Measurements from ENCODE around the gene KCNQ5. TPM values are rescaled to one million over a fixed set of nuclear protein-coding genes. Genes with fewer than 3 reads are reported as not detected.

The KCNQ5 gene
- total and polyA plus RNA-seq, 9 donors: 0.28 to 0.86 (median 0.57) TPM

- no peak overlapping the region for H3K27ac ChIP-seq (ENCODE audit: low read length)
- no peaks in the 10 kb centered on the region for H3K27me3 ChIP-seq (ENCODE audit: control insufficient read depth, insufficient read depth, low read length)
- DNase-seq: no peak
- H3K4me3 ChIP-seq (ENCODE audit: low read length): no peak overlapping the region
- 100% methylated on average over 3 of the region's 6 CpGs for WGBS (ENCODE audit: insufficient coverage)
- H3K36me3 ChIP-seq (ENCODE audit: control insufficient read depth, insufficient read depth, low read length): no peaks in the 10 kb centered on the region
- no peaks in the 10 kb centered on the region for H3K9me3 ChIP-seq (replicated peaks; ENCODE audit: control insufficient read depth, low read depth, low read length)
- no peaks in the 10 kb centered on the region for H3K4me1 ChIP-seq (ENCODE audit: control insufficient read depth, insufficient read depth, low read length)
These were observed 328.4 kb downstream of the KCNQ5 start for GRCh38 chr6:72950114-72950860.

- no CpG with 5 or more reads among the region's 2 CpGs for WGBS (ENCODE audit: insufficient coverage)
- Histone ChIP-seq H3K36me3 (ENCODE audit: control insufficient read depth, insufficient read depth, low read length) (no peaks in the 10 kb centered on the region), H3K4me1 (ENCODE audit: control insufficient read depth, insufficient read depth, low read length) (no peaks in the 10 kb centered on the region), H3K27ac (ENCODE audit: low read length) (no peak overlapping the region), H3K27me3 (ENCODE audit: control insufficient read depth, insufficient read depth, low read length) (no peaks in the 10 kb centered on the region), H3K4me3 (ENCODE audit: low read length) (no peak overlapping the region), H3K9me3 (replicated peaks; ENCODE audit: control insufficient read depth, low read depth, low read length) (no peaks in the 10 kb centered on the region)
- no peak for DNase-seq
These were observed 331.2 kb downstream of the KCNQ5 start for GRCh38 chr6:72952808-72953630.

DNA sequence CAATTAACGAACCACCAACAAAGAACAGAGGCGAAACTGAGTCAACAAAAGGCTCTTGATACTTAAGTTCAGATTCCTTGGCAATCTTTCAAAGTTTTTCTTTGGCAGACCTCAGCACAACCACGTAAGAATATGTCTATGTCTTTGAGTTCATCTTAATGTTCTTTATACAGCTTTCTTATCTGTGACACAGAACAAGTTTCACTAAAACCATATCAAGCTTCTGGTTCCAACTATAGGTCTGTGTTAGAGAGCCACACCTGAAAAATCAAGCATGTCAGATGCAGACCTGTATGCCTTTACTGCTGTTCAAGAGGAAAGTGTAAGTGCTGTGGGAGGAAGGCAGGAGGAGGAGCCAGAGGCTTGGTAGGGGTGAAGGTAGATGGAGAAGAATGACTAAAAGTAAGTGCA, 332.1 kb downstream of the KCNQ5 start:
- Histone ChIP-seq H3K27me3 (ENCODE audit: control insufficient read depth, insufficient read depth, low read length) (no peaks in the 10 kb centered on the region), H3K36me3 (ENCODE audit: control insufficient read depth, insufficient read depth, low read length) (no peaks in the 10 kb centered on the region), H3K27ac (ENCODE audit: low read length) (no peak overlapping the region), H3K9me3 (replicated peaks; ENCODE audit: control insufficient read depth, low read depth, low read length) (no peaks in the 10 kb centered on the region), H3K4me3 (ENCODE audit: low read length) (no peak overlapping the region), H3K4me1 (ENCODE audit: control insufficient read depth, insufficient read depth, low read length) (no peaks in the 10 kb centered on the region)
- WGBS (ENCODE audit: insufficient coverage): no CpG with 5 or more reads among the region's 3 CpGs
- peak; percentile 21 for DNase-seq

GRCh38 chr6:72954716-72955115, 332.9 kb downstream of the KCNQ5 start:
- no CpG with 5 or more reads among the region's 4 CpGs for WGBS (ENCODE audit: insufficient coverage)
- Histone ChIP-seq H3K27ac (ENCODE audit: low read length) (no peak overlapping the region), H3K27me3 (ENCODE audit: control insufficient read depth, insufficient read depth, low read length) (no peaks in the 10 kb centered on the region), H3K36me3 (ENCODE audit: control insufficient read depth, insufficient read depth, low read length) (no peaks in the 10 kb centered on the region), H3K9me3 (replicated peaks; ENCODE audit: control insufficient read depth, low read depth, low read length) (no peaks in the 10 kb centered on the region), H3K4me1 (ENCODE audit: control insufficient read depth, insufficient read depth, low read length) (no peaks in the 10 kb centered on the region), H3K4me3 (ENCODE audit: low read length) (no peak overlapping the region)
- DNase-seq: peak; percentile 49

DNA sequence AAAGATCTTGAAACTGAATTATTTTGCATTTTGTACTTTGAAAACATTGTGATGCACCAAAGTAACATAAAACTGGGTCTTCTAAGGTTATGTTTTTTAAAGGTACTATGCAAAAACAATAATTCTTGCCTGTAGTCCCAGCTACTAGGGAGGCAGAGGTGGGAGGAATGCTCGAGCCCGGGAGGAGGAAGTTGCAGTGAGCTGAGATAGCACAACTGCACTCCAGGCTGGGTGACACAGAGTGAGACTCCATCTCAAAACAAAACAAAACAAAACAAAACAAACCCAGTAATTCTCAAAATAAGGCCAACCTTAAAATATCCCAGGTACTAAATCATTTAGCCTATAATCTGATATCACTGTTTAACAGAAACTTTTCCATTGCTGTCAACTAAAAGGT, 333.8 kb downstream of the KCNQ5 start:
- Histone ChIP-seq H3K27me3 (ENCODE audit: control insufficient read depth, insufficient read depth, low read length) (no peaks in the 10 kb centered on the region), H3K4me3 (ENCODE audit: low read length) (no peak overlapping the region), H3K4me1 (ENCODE audit: control insufficient read depth, insufficient read depth, low read length) (no peaks in the 10 kb centered on the region), H3K27ac (ENCODE audit: low read length) (no peak overlapping the region), H3K36me3 (ENCODE audit: control insufficient read depth, insufficient read depth, low read length) (no peaks in the 10 kb centered on the region), H3K9me3 (replicated peaks; ENCODE audit: control insufficient read depth, low read depth, low read length) (no peaks in the 10 kb centered on the region)
- no peak for DNase-seq
- no CpG with 5 or more reads among the region's 2 CpGs for WGBS (ENCODE audit: insufficient coverage)

GRCh38 chr6:72956272-72956671, 334.4 kb downstream of the KCNQ5 start:
- no CpG with 5 or more reads among the region's 1 CpG for WGBS (ENCODE audit: insufficient coverage)
- H3K27me3 ChIP-seq (ENCODE audit: control insufficient read depth, insufficient read depth, low read length): no peaks in the 10 kb centered on the region
- no peak overlapping the region for H3K4me3 ChIP-seq (ENCODE audit: low read length)
- H3K36me3 ChIP-seq (ENCODE audit: control insufficient read depth, insufficient read depth, low read length): no peaks in the 10 kb centered on the region
- no peaks in the 10 kb centered on the region for H3K4me1 ChIP-seq (ENCODE audit: control insufficient read depth, insufficient read depth, low read length)
- H3K9me3 ChIP-seq (replicated peaks; ENCODE audit: control insufficient read depth, low read depth, low read length): no peaks in the 10 kb centered on the region
- DNase-seq: no peak
- no peak overlapping the region for H3K27ac ChIP-seq (ENCODE audit: low read length)

DNA sequence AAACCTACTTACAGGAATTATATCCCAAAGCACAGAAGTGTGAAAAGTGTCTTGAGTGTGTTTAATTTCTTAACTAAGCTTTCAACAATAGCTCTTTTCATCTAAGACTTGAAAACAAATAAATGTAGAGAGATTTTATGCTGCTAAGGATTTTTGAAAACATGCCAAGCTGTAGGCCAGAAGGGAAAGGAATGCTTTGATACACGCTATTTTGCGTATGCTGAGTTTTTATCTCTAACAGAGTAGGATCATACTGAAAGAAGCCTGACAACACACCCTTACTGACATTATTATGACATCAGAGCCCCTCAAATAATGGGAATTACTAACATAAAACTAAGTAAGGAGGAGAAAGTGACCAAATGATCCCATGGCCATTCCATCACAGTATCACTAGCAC, 338.0 kb downstream of the KCNQ5 start:
- no peak overlapping the region for H3K4me3 ChIP-seq (ENCODE audit: low read length)
- H3K36me3 ChIP-seq (ENCODE audit: control insufficient read depth, insufficient read depth, low read length): no peaks in the 10 kb centered on the region
- no peak for DNase-seq
- H3K27ac ChIP-seq (ENCODE audit: low read length): no peak overlapping the region
- H3K9me3 ChIP-seq (replicated peaks; ENCODE audit: control insufficient read depth, low read depth, low read length): no peaks in the 10 kb centered on the region
- no peaks in the 10 kb centered on the region for H3K27me3 ChIP-seq (ENCODE audit: control insufficient read depth, insufficient read depth, low read length)
- no peaks in the 10 kb centered on the region for H3K4me1 ChIP-seq (ENCODE audit: control insufficient read depth, insufficient read depth, low read length)
- WGBS (ENCODE audit: insufficient coverage): no CpG with 5 or more reads among the region's 2 CpGs

DNA sequence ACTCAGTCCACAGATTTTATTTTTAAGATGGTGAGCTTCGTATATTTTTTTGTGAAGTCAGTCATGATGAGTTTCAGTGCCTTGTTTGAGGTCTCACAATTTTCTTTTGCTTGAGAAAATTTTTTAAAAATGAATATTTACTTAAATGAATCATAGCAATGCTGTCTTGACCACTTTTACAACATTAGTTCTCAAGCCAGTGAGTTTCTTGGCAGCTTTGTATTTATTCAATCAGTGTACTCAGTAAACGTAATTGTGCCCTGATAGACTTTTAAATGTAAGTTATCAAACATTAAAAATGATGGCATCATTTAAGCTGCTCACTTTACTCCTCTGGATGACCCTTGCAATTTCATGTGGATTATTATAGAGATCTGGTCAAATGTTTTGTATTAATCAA, 342.1 kb downstream of the KCNQ5 start:
- Histone ChIP-seq H3K9me3 (replicated peaks; ENCODE audit: control insufficient read depth, low read depth, low read length) (no peaks in the 10 kb centered on the region), H3K27me3 (ENCODE audit: control insufficient read depth, insufficient read depth, low read length) (no peaks in the 10 kb centered on the region), H3K4me1 (ENCODE audit: control insufficient read depth, insufficient read depth, low read length) (no peaks in the 10 kb centered on the region), H3K27ac (ENCODE audit: low read length) (no peak overlapping the region), H3K4me3 (ENCODE audit: low read length) (no peak overlapping the region), H3K36me3 (ENCODE audit: control insufficient read depth, insufficient read depth, low read length) (no peaks in the 10 kb centered on the region)
- WGBS (ENCODE audit: insufficient coverage): no CpG with 5 or more reads among the region's 2 CpGs
- DNase-seq: no peak

- Histone ChIP-seq H3K4me3 (ENCODE audit: low read length) (no peak overlapping the region), H3K4me1 (ENCODE audit: control insufficient read depth, insufficient read depth, low read length) (no peaks in the 10 kb centered on the region), H3K9me3 (replicated peaks; ENCODE audit: control insufficient read depth, low read depth, low read length) (no peaks in the 10 kb centered on the region), H3K27ac (ENCODE audit: low read length) (no peak overlapping the region), H3K27me3 (ENCODE audit: control insufficient read depth, insufficient read depth, low read length) (no peaks in the 10 kb centered on the region), H3K36me3 (ENCODE audit: control insufficient read depth, insufficient read depth, low read length) (no peaks in the 10 kb centered on the region)
- DNase-seq: no peak
- no CpG with 5 or more reads among the region's 1 CpG for WGBS (ENCODE audit: insufficient coverage)
These were observed 344.9 kb downstream of the KCNQ5 start for GRCh38 chr6:72966628-72967280.

DNA sequence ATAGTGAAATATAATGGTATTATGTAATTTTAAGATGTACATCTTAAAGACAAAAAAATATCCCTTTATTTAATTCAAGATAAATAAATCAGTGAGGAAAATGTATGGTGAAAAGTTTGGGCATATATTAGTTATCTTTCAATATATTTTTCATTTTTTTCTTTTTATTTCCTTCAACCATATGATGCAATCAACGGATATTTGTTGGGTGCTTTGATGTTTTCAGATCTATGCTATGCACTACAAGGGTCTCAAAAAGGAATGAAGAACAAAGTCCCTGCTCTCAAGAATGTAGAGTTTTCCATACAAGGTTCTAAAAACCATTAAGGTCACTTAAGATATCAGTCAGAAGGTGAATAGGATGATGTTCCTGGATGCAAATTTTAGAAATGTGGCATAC, 345.5 kb downstream of the KCNQ5 start:
- Histone ChIP-seq H3K36me3 (ENCODE audit: control insufficient read depth, insufficient read depth, low read length) (no peaks in the 10 kb centered on the region), H3K27me3 (ENCODE audit: control insufficient read depth, insufficient read depth, low read length) (no peaks in the 10 kb centered on the region), H3K9me3 (replicated peaks; ENCODE audit: control insufficient read depth, low read depth, low read length) (no peaks in the 10 kb centered on the region), H3K4me3 (ENCODE audit: low read length) (no peak overlapping the region), H3K27ac (ENCODE audit: low read length) (no peak overlapping the region), H3K4me1 (ENCODE audit: control insufficient read depth, insufficient read depth, low read length) (no peaks in the 10 kb centered on the region)
- no peak for DNase-seq
- WGBS (ENCODE audit: insufficient coverage): no CpG with 5 or more reads among the region's 1 CpG
